Measurements from ENCODE around the gene PCGF2. TPM values are rescaled to one million over a fixed set of nuclear protein-coding genes. Genes with fewer than 3 reads are reported as not detected.
"Not testable (repeated sequence)": the region's sequence is repeated elsewhere in the genome, so short reads cannot be mapped to it uniquely, and the experiment has no call there.

The PCGF2 gene
- total RNA-seq, result 56.2 TPM

- DNase-seq (ENCODE audit: low spot score) (peak; percentile 97), ATAC-seq (peak; percentile 58)
- intact Hi-C loops (cut with DNase I), result no loop called here
Measured at GRCh38 chr17:38748149-38748891, at the start of gene PCGF2. Gene PCGF2, minus strand, starts transcription at chr17:38748336. Its CDS starts 7,934 bp downstream, at chr17:38740402.

GRCh38 chr17:38797828-38798227 lies 49.7 kb upstream of the PCGF2 start:
- intact Hi-C loops (cut with DNase I), result no loop called here

GRCh38 chr17:38797158-38797490 lies 49.0 kb upstream of the PCGF2 start:
- DNase-seq (ENCODE audit: low spot score) (no peak), ATAC-seq (no peak)
- intact Hi-C loops (cut with DNase I), result no loop called here

More at GRCh38 chr17:38797828-38798227, 49.7 kb upstream of the PCGF2 start:
- ATAC-seq, result no peak
- DNase-seq (ENCODE audit: low spot score), result no peak

GRCh38 chr17:38796451-38797157 lies 48.5 kb upstream of the PCGF2 start:
- DNase-seq (ENCODE audit: low spot score), result no peak
- intact Hi-C loops (cut with DNase I), result no loop called here
- ATAC-seq, result no peak

- DNase-seq (ENCODE audit: low spot score) (no peak), ATAC-seq (no peak)
- intact Hi-C loops (cut with DNase I), result no loop called here
Measured at GRCh38 chr17:38794221-38794620, 46.1 kb upstream of the PCGF2 start.

GRCh38 chr17:38791162-38791561 lies 43.0 kb upstream of the PCGF2 start:
- no peak for ATAC-seq
- no peak for DNase-seq (ENCODE audit: low spot score)
- intact Hi-C loops (cut with DNase I), result no loop called here

GRCh38 chr17:38790148-38790707 lies 42.1 kb upstream of the PCGF2 start:
- intact Hi-C loops (cut with DNase I); ATAC-seq; DNase-seq (ENCODE audit: low spot score): not testable (repeated sequence)

GRCh38 chr17:38789185-38789584 lies 41.0 kb upstream of the PCGF2 start:
- DNase-seq (ENCODE audit: low spot score) (no peak), ATAC-seq (no peak)
- intact Hi-C loops (cut with DNase I), result no loop called here

GRCh38 chr17:38787999-38788398 lies 39.9 kb upstream of the PCGF2 start:
- DNase-seq (ENCODE audit: low spot score); intact Hi-C loops (cut with DNase I); ATAC-seq: not testable (repeated sequence)

- ATAC-seq (no peak), DNase-seq (ENCODE audit: low spot score) (no peak)
- intact Hi-C loops (cut with DNase I), result no loop called here
Measured at GRCh38 chr17:38786372-38786771, 38.2 kb upstream of the PCGF2 start.

GRCh38 chr17:38783227-38783626 lies 35.1 kb upstream of the PCGF2 start:
- DNase-seq (ENCODE audit: low spot score) (no peak), ATAC-seq (no peak)
- intact Hi-C loops (cut with DNase I), result no loop called here

GRCh38 chr17:38779965-38780752 lies 32.0 kb upstream of the PCGF2 start:
- ATAC-seq, result no peak
- DNase-seq (ENCODE audit: low spot score), result no peak
- intact Hi-C loops (cut with DNase I), result no loop called here

GRCh38 chr17:38777641-38778250 lies 29.6 kb upstream of the PCGF2 start:
- ATAC-seq, result no peak
- DNase-seq (ENCODE audit: low spot score), result no peak
- intact Hi-C loops (cut with DNase I), result no loop called here

GRCh38 chr17:38773258-38773657 lies 25.1 kb upstream of the PCGF2 start:
- no peak for DNase-seq (ENCODE audit: low spot score)
- intact Hi-C loops (cut with DNase I), result no loop called here
- no peak for ATAC-seq

- intact Hi-C loops (cut with DNase I), result no loop called here
- DNase-seq (ENCODE audit: low spot score) (no peak), ATAC-seq (no peak)
Measured at GRCh38 chr17:38768417-38768816, 20.3 kb upstream of the PCGF2 start.

GRCh38 chr17:38766341-38766740 lies 18.2 kb upstream of the PCGF2 start:
- no peak for DNase-seq (ENCODE audit: low spot score)
- intact Hi-C loops (cut with DNase I), result no loop called here
- no peak for ATAC-seq

GRCh38 chr17:38762231-38762630 lies 14.1 kb upstream of the PCGF2 start:
- ATAC-seq (no peak), DNase-seq (ENCODE audit: low spot score) (no peak)
- intact Hi-C loops (cut with DNase I), result no loop called here

GRCh38 chr17:38761612-38762011 lies 13.5 kb upstream of the PCGF2 start:
- intact Hi-C loops (cut with DNase I), result no loop called here
- DNase-seq (ENCODE audit: low spot score) (no peak), ATAC-seq (no peak)

GRCh38 chr17:38753071-38753506 lies 5.0 kb upstream of the PCGF2 start:
- intact Hi-C loops (cut with DNase I), result no loop called here

More at GRCh38 chr17:38753071-38753506, 5.0 kb upstream of the PCGF2 start:
- no peak for ATAC-seq
- no peak for DNase-seq (ENCODE audit: low spot score)

All from sciatic nerve (tissue), 2 donors.